HAP-1 (cell line): ENCODE data around the gene RFC4.
"Not testable (repeated sequence)": the region's sequence is repeated elsewhere in the genome, so short reads cannot be mapped to it uniquely, and the experiment has no call there.

ENCODE experiments used
- DNase-seq, 2 experiments: peaks; one replicate each; pipeline ENCODE4 v3.0.0-alpha.2; 2016 to 2020; ENCODE audit warnings: low spot score in 2 of 2
- H3K27me3 ChIP-seq: fragments of 250-450 bp; sonication (Bioruptor Pico); 2 replicates; pipeline ENCODE4 v1.5.1; 2020; ENCODE audit warnings: low read depth, mild to moderate bottlenecking, moderate library complexity
- H3K36me3 ChIP-seq: fragments of 250-450 bp; sonication (Bioruptor Pico); replicated peaks from 2 replicates; pipeline ENCODE4 v1.5.1; 2020; ENCODE audit warnings: mild to moderate bottlenecking
- H3K4me1 ChIP-seq: fragments of 250-450 bp; sonication (Bioruptor Pico); 2 replicates; pipeline ENCODE4 v1.5.1; 2020; ENCODE audit warnings: mild to moderate bottlenecking
- H3K4me3 ChIP-seq: fragments of 250-450 bp; sonication (Bioruptor Pico); 2 replicates; pipeline ENCODE4 v1.5.1; 2020; ENCODE audit warnings: mild to moderate bottlenecking, moderate library complexity
- H3K9me3 ChIP-seq: fragments of 250-450 bp; sonication (Bioruptor Pico); 2 replicates; pipeline ENCODE4 v1.5.1; 2020; ENCODE audit warnings: mild to moderate bottlenecking, moderate library complexity
- in situ Hi-C: fragments of 300-500 bp; cut with MboI; formaldehyde crosslinking; loops from 3 replicates; pipeline ENCODE4 v1.14.3; 2020; ENCODE audit warnings: low sequenced_read_pairs, inconsistent platforms, mixed read lengths

The RFC4 gene

GRCh38 chr3:186839874-186840641, 33.8 kb upstream of the RFC4 start:
- in situ Hi-C loops: loop anchor here (25.0 kb wide), 2 partner anchors 297 to 847 kb away; partner anchors contain the start of gene RPL39L
- no peak overlapping the region for H3K4me3 ChIP-seq
- peak in 1 of 2 experiments; percentile 39 for DNase-seq
- H3K36me3 ChIP-seq: no peaks in the 10 kb centered on the region
- no peaks in the 10 kb centered on the region for H3K9me3 ChIP-seq
- H3K27me3 ChIP-seq: no peaks in the 10 kb centered on the region
- H3K4me1 ChIP-seq: peaks cover 2% of the 10 kb centered on the region; the same call in 1 of the 2 replicates

DNA sequence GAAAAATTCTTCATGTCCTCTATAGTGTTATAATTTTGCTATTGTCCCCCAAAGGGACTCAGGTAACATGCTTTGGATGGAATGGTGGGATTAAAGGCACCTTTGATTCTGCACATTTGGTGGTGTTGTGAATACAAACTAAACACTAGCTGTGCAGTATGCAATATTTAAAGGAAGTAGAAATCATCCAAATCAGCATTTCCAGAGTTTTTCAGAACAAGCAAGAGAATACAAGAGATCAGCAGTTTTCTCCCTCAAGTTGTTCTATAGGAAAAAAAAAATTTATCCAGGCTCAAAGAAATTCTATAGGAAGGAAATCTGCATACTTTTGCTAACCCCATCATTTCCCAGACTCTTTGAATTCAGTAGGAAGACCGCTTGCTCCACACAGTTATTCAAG, 26.0 kb upstream of the RFC4 start:
- in situ Hi-C loops: loop anchor here (25.0 kb wide), 2 partner anchors 305 to 855 kb away; partner anchors contain the start of gene RPL39L
- H3K36me3 ChIP-seq: no peaks in the 10 kb centered on the region
- H3K9me3 ChIP-seq: no peaks in the 10 kb centered on the region
- H3K27me3 ChIP-seq: peaks cover 9% of the 10 kb centered on the region; the same call in 1 of the 2 replicates
- H3K4me1 ChIP-seq: peaks cover 3% of the 10 kb centered on the region
- H3K4me3 ChIP-seq: no peak overlapping the region
- DNase-seq: no peak

GRCh38 chr3:186831798-186832197, 25.5 kb upstream of the RFC4 start:
- DNase-seq: no peak
- Histone ChIP-seq H3K36me3 (no peaks in the 10 kb centered on the region), H3K9me3 (no peaks in the 10 kb centered on the region), H3K27me3 (peaks cover 9% of the 10 kb centered on the region; the same call in 1 of the 2 replicates), H3K4me1 (peaks cover 3% of the 10 kb centered on the region), H3K4me3 (no peak overlapping the region)
- in situ Hi-C loops: loop anchor here (25.0 kb wide), 2 partner anchors 306 to 856 kb away; partner anchors contain the start of gene RPL39L

DNA sequence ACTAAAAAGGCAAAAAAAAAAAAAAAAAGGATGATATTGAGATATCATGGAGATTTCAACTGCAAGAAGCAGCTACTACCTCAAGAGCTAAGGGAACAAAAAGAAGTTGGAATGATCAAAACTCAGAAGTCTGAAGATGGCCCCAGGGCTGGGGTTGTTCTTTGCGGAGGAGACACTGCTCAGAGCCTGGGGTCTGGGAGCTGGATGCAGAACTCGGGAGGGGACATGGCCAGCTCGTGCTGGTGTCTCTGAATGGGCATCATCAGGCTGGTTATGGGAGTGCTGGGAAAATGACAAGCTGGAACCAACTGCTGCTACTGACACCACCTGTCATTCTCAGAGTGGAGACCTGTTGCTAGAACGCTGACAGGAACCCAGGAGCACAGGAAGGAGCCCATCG, 22.1 kb upstream of the RFC4 start:
- Histone ChIP-seq H3K27me3 (peaks cover 9% of the 10 kb centered on the region; the same call in 1 of the 2 replicates), H3K4me1 (peaks cover 25% of the 10 kb centered on the region), H3K36me3 (no peaks in the 10 kb centered on the region; the same call in 1 of the 2 replicates), H3K4me3 (no peak overlapping the region), H3K9me3 (no peaks in the 10 kb centered on the region)
- DNase-seq: no peak
- in situ Hi-C loops: loop anchor here (25.0 kb wide), 2 partner anchors 309 to 859 kb away; partner anchors contain the start of gene RPL39L

GRCh38 chr3:186826976-186827857, 20.9 kb upstream of the RFC4 start:
- peaks cover 25% of the 10 kb centered on the region for H3K4me1 ChIP-seq
- in situ Hi-C loops: loop anchor here (25.0 kb wide), 2 partner anchors 310 to 860 kb away; partner anchors contain the start of gene RPL39L

DNA sequence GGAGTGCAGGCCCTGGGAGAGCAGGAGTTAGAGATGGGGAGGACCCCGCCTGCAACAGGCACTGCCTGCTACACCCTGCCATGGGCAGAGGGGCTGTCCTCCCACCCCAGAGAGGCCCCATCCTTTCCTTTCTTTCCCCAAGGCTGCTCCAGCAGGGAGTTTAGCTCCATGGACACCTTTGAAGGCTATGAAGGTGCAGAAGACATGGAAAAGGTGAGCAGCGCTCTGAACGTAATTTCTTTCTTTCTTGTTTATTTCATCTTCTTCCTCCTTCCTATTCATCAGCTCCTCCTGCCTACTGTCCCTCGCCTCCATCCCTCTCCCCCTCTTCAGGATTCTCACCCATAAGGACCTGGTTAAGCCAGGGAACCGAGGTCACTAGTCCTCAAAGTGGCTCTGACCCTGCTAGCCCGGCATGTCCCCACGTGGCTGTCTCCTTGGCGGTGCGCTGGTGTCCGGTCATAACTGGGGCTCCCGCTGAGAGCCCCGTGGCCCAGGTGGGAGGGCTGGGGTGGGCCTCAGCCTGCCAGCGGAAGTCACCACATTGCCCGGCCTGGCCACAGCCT, 20.2 kb upstream of the RFC4 start:
- Histone ChIP-seq H3K4me3 (peak overlapping the region; percentile 36), H3K9me3 (no peaks in the 10 kb centered on the region), H3K4me1 (peaks cover 31% of the 10 kb centered on the region), H3K36me3 (no peaks in the 10 kb centered on the region; the same call in 1 of the 2 replicates), H3K27me3 (no peaks in the 10 kb centered on the region)
- in situ Hi-C loops: loop anchor here (25.0 kb wide), 2 partner anchors 311 to 861 kb away; partner anchors contain the start of gene RPL39L
- peak in 1 of 2 experiments; percentile 34 for DNase-seq

More at GRCh38 chr3:186826976-186827857, 20.9 kb upstream of the RFC4 start:
- Histone ChIP-seq H3K27me3 (peaks cover under 1% of the 10 kb centered on the region; the same call in 1 of the 2 replicates), H3K9me3 (no peaks in the 10 kb centered on the region), H3K4me3 (peak overlapping the region; percentile 36), H3K36me3 (no peaks in the 10 kb centered on the region; the same call in 1 of the 2 replicates)
- peak; percentile 84 to 88 for DNase-seq

- Histone ChIP-seq H3K4me1 (peaks cover 31% of the 10 kb centered on the region), H3K36me3 (no peaks in the 10 kb centered on the region; the same call in 1 of the 2 replicates), H3K9me3 (no peaks in the 10 kb centered on the region), H3K27me3 (no peaks in the 10 kb centered on the region), H3K4me3 (peak overlapping the region; percentile 36)
- no peak for DNase-seq
- in situ Hi-C loops: loop anchor here (25.0 kb wide), 2 partner anchors 311 to 861 kb away; partner anchors contain the start of gene RPL39L
Observed at GRCh38 chr3:186825872-186826409, 19.7 kb upstream of the RFC4 start.

GRCh38 chr3:186825294-186825821, 19.1 kb upstream of the RFC4 start:
- no peaks in the 10 kb centered on the region for H3K27me3 ChIP-seq
- peak in 1 of 2 experiments; percentile 69 for DNase-seq
- H3K4me1 ChIP-seq: peaks cover 31% of the 10 kb centered on the region
- in situ Hi-C loops: loop anchor here (25.0 kb wide), 2 partner anchors 312 to 862 kb away; partner anchors contain the start of gene RPL39L
- H3K36me3 ChIP-seq: no peaks in the 10 kb centered on the region; the same call in 1 of the 2 replicates
- H3K4me3 ChIP-seq: peak overlapping the region; percentile 36
- no peaks in the 10 kb centered on the region for H3K9me3 ChIP-seq

- Histone ChIP-seq H3K4me1 (peaks cover 31% of the 10 kb centered on the region), H3K9me3 (no peaks in the 10 kb centered on the region), H3K36me3 (no peaks in the 10 kb centered on the region; the same call in 1 of the 2 replicates), H3K27me3 (no peaks in the 10 kb centered on the region), H3K4me3 (no peak overlapping the region)
- in situ Hi-C loops: loop anchor here (25.0 kb wide), 2 partner anchors 313 to 863 kb away; partner anchors contain the start of gene RPL39L
- DNase-seq: peak in 1 of 2 experiments; percentile 41
Observed at GRCh38 chr3:186824430-186825139, 18.3 kb upstream of the RFC4 start.

DNA sequence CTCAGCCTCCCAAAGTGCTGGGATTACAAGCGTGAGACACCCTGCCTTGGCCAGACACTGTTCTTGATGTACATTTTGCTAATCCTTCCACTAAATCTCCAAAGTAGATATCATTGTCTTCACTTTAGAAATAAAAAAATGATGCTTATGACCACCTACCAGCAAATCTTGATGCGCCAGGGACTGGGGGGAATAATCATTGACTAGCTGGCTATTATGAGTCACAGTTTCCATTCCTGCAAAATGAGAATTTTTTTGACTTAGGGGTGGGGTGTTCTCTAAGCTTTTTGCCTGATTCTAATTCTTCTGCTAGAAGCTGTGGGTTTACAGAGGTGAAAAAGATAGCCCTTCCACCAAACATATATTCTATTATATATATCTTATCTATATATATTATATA, 17.1 kb upstream of the RFC4 start:
- no peak for DNase-seq
- no peaks in the 10 kb centered on the region for H3K9me3 ChIP-seq
- in situ Hi-C loops: no loop called here
- H3K27me3 ChIP-seq: no peaks in the 10 kb centered on the region
- no peak overlapping the region for H3K4me3 ChIP-seq
- no peaks in the 10 kb centered on the region; the same call in 1 of the 2 replicates for H3K36me3 ChIP-seq
- H3K4me1 ChIP-seq: peaks cover 31% of the 10 kb centered on the region

DNA sequence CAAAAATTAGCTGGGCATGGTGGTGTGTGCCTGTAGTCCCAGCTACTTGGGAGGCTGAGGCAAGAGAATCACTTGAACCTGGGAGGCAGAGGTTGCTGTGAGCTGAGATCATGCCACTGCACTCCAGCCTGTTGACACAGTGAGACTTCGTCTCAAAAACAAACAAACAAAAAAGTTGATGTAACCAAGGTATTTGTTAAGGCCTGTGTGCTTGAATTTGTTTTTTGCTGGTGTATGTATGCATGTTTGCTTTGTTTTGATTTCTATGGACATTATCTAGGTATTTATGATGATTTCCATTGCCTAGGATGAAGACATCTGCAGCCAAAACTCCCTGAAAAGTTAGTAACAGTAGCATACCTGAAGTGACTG, 16.1 kb upstream of the RFC4 start:
- H3K27me3 ChIP-seq, H3K9me3 ChIP-seq, H3K36me3 ChIP-seq, H3K4me3 ChIP-seq, DNase-seq, in situ Hi-C loops: not testable (repeated sequence)
- H3K4me1 ChIP-seq: peaks cover 27% of the 10 kb centered on the region
